ENCODE data around the gene SCT.
"Not testable (repeated sequence)": the region's sequence is repeated elsewhere in the genome, so short reads cannot be mapped to it uniquely, and the experiment has no call there.

The SCT gene

GRCh38 chr11:656426-656825 lies 29.4 kb upstream of the SCT start:
- no peak for TF ChIP-seq OSR1 (CRISPR knock-in tag; IDR thresholded peaks at IDR 0.05)
- TF ChIP-seq, protein P1, sequence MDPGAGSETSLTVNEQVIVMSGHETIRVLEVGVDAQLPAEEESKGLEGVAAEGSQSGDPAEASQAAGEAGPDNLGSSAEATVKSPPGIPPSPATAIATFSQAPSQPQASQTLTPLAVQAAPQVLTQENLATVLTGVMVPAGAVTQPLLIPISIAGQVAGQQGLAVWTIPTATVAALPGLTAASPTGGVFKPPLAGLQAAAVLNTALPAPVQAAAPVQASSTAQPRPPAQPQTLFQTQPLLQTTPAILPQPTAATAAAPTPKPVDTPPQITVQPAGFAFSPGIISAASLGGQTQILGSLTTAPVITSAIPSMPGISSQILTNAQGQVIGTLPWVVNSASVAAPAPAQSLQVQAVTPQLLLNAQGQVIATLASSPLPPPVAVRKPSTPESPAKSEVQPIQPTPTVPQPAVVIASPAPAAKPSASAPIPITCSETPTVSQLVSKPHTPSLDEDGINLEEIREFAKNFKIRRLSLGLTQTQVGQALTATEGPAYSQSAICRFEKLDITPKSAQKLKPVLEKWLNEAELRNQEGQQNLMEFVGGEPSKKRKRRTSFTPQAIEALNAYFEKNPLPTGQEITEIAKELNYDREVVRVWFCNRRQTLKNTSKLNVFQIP (CRISPR knock-in tag; IDR thresholded peaks at IDR 0.05; ENCODE audit: borderline replicate concordance, low read depth), result no peak
- no peak for TF ChIP-seq ZNF70 (CRISPR knock-in tag; IDR thresholded peaks at IDR 0.05)
- TF ChIP-seq CSDC2 (CRISPR knock-in tag; IDR thresholded peaks at IDR 0.05), result no peak
- ATAC-seq, result no peak

DNA sequence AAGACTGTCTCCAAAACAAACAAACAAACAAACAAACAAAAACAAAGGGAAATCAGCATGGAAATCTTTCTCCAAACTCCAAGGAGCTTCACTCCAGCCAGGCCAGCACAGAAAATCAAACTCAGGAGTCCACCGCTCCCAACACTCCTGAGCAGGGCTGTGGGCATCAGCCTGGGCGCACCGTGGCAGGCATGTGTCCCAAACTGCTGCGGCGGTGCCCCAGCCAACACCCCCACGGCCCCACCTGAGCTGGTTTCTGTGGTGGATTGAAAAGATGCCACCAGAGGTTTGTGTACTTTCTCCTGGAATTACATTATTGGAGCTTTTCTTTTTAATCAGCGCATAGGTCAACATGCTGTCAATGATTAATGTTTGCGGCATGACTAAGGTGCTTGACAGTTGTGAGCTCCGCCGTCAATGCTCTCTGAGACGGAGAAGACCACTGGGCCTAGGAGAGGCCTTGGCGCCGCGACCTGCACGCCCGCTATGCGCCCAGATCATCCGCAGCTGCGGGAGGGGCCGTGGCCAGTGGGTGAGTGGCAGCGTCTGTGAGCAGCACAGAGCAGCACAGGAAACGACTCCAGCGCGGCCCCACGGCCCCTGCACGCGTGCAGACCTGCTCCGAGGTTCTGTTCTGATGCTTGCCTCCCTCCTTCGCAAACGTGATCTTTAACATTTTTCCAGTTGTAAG lies 28.2 kb upstream of the SCT start:
- ATAC-seq, result no peak
- TF ChIP-seq TCF4 (CRISPR knock-in tag; IDR thresholded peaks at IDR 0.05; ENCODE audit: borderline replicate concordance) (no peak), ISL1 (CRISPR knock-in tag; IDR thresholded peaks at IDR 0.05) (no peak), CSDC2 (CRISPR knock-in tag; IDR thresholded peaks at IDR 0.05) (no peak), ZNF565 (CRISPR knock-in tag; conservative IDR thresholded peaks at IDR 0.05; ENCODE audit: low read depth) (no peak), ZC3H10 (CRISPR knock-in tag; IDR thresholded peaks at IDR 0.05) (no peak), GLIS3 (CRISPR knock-in tag; IDR thresholded peaks at IDR 0.05) (no peak), ARNTL (CRISPR knock-in tag; IDR thresholded peaks at IDR 0.05; ENCODE audit: borderline replicate concordance, low read depth) (no peak), RARB (CRISPR knock-in tag; IDR thresholded peaks at IDR 0.05) (no peak), ZNF70 (CRISPR knock-in tag; IDR thresholded peaks at IDR 0.05) (no peak), CSRNP3 (CRISPR knock-in tag; IDR thresholded peaks at IDR 0.05) (no peak), CREB5 (CRISPR knock-in tag; IDR thresholded peaks at IDR 0.05; ENCODE audit: low read depth) (no peak), ZFP30 (CRISPR knock-in tag; IDR thresholded peaks at IDR 0.05) (no peak), ZNF8 (CRISPR knock-in tag; IDR thresholded peaks at IDR 0.05) (no peak), SNAI2 (CRISPR knock-in tag; IDR thresholded peaks at IDR 0.05) (no peak), OSR1 (CRISPR knock-in tag; IDR thresholded peaks at IDR 0.05) (no peak), PPARA (CRISPR knock-in tag; IDR thresholded peaks at IDR 0.05; ENCODE audit: borderline replicate concordance) (no peak), BACH2 (CRISPR knock-in tag; IDR thresholded peaks at IDR 0.05; ENCODE audit: borderline replicate concordance) (no peak)
- TF ChIP-seq, protein P2, sequence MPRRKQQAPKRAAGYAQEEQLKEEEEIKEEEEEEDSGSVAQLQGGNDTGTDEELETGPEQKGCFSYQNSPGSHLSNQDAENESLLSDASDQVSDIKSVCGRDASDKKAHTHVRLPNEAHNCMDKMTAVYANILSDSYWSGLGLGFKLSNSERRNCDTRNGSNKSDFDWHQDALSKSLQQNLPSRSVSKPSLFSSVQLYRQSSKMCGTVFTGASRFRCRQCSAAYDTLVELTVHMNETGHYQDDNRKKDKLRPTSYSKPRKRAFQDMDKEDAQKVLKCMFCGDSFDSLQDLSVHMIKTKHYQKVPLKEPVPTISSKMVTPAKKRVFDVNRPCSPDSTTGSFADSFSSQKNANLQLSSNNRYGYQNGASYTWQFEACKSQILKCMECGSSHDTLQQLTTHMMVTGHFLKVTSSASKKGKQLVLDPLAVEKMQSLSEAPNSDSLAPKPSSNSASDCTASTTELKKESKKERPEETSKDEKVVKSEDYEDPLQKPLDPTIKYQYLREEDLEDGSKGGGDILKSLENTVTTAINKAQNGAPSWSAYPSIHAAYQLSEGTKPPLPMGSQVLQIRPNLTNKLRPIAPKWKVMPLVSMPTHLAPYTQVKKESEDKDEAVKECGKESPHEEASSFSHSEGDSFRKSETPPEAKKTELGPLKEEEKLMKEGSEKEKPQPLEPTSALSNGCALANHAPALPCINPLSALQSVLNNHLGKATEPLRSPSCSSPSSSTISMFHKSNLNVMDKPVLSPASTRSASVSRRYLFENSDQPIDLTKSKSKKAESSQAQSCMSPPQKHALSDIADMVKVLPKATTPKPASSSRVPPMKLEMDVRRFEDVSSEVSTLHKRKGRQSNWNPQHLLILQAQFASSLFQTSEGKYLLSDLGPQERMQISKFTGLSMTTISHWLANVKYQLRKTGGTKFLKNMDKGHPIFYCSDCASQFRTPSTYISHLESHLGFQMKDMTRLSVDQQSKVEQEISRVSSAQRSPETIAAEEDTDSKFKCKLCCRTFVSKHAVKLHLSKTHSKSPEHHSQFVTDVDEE (CRISPR knock-in tag; IDR thresholded peaks at IDR 0.05), result no peak
- TF ChIP-seq, protein P1 (CRISPR knock-in tag; IDR thresholded peaks at IDR 0.05; ENCODE audit: borderline replicate concordance, low read depth), result no peak
- TF ChIP-seq, protein P3, sequence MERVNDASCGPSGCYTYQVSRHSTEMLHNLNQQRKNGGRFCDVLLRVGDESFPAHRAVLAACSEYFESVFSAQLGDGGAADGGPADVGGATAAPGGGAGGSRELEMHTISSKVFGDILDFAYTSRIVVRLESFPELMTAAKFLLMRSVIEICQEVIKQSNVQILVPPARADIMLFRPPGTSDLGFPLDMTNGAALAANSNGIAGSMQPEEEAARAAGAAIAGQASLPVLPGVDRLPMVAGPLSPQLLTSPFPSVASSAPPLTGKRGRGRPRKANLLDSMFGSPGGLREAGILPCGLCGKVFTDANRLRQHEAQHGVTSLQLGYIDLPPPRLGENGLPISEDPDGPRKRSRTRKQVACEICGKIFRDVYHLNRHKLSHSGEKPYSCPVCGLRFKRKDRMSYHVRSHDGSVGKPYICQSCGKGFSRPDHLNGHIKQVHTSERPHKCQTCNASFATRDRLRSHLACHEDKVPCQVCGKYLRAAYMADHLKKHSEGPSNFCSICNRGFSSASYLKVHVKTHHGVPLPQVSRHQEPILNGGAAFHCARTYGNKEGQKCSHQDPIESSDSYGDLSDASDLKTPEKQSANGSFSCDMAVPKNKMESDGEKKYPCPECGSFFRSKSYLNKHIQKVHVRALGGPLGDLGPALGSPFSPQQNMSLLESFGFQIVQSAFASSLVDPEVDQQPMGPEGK (CRISPR knock-in tag; IDR thresholded peaks at IDR 0.05; ENCODE audit: borderline replicate concordance), result no peak

GRCh38 chr11:654444-654843 lies 27.5 kb upstream of the SCT start:
- ATAC-seq, result not testable (repeated sequence)

Measured in SK-N-SH treated with all-trans-retinoic acid at 6 μM for 48 hours (cell line).